ENCODE data around the gene KRTAP2-1. TPM values are rescaled to one million over a fixed set of nuclear protein-coding genes. Genes with fewer than 3 reads are reported as not detected.

Gene KRTAP2-1
- total and polyA plus RNA-seq, 2 of the 13 experiments (the other 11 are each of a cell fraction or from before 2014, with no cell fraction given): not detected

DNA sequence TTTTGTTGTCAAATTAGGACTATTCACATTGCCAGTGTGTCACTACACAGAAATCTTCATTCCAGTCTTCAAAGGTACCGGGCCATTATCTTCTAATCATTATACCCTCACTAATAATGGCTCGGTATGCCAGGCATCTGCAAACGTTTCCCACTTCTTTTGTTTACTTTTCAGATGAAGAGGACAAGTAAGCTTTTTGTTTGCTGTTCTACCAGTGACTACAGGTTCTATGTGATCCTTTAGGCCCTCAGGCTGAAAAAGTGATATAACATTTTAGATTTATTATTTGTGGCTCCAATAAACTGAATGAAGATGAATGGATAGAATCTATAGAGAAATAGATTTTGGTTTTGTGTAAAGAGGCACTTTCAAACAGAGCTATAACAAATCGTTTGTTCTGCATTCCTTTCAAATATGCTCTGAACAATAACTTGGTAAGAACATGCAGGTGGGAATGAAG lies 37.8 kb downstream of the KRTAP2-1 start (continued):
- TF ChIP-seq ZNF646 (CRISPR knock-in tag; IDR thresholded peaks at IDR 0.05) (no peak), ZNF451 (CRISPR knock-in tag; IDR thresholded peaks at IDR 0.05) (no peak), NRL (CRISPR knock-in tag; IDR thresholded peaks at IDR 0.05; ENCODE audit: borderline replicate concordance) (no peak), ZNF761 (CRISPR knock-in tag; conservative IDR thresholded peaks at IDR 0.05) (no peak), FOXK1 (CRISPR knock-in tag; IDR thresholded peaks at IDR 0.05; ENCODE audit: borderline replicate concordance, low read depth) (peak; percentile 37; the same call in 1 of the 2 replicates), SPEN (CRISPR knock-in tag; IDR thresholded peaks at IDR 0.05; ENCODE audit: low read depth) (no peak), ZNF749 (CRISPR knock-in tag; IDR thresholded peaks at IDR 0.05; ENCODE audit: borderline replicate concordance) (no peak), ZSCAN30 (CRISPR knock-in tag; IDR thresholded peaks at IDR 0.05) (no peak), NPAS2 (CRISPR knock-in tag; IDR thresholded peaks at IDR 0.05; ENCODE audit: borderline replicate concordance) (no peak), TCF7L2 (IDR thresholded peaks at IDR 0.05; ENCODE audit: low read depth, low read length) (peak; percentile 83), RBM22 (optimal IDR thresholded peaks at IDR 0.05; ENCODE audit: low read length) (no peak), HNRNPUL1 (IDR thresholded peaks at IDR 0.05; ENCODE audit: low read depth, low read length) (no peak), ZNF124 (CRISPR knock-in tag; IDR thresholded peaks at IDR 0.05) (no peak), U2AF2 (IDR thresholded peaks at IDR 0.05; ENCODE audit: low read depth, low read length) (no peak), ZNF337 (CRISPR knock-in tag; IDR thresholded peaks at IDR 0.05; ENCODE audit: borderline replicate concordance, low read depth) (no peak), POLR2AphosphoS2 (IDR thresholded peaks at IDR 0.05; ENCODE audit: low read depth, low read length) (no peak)
- TF ChIP-seq, protein P1, sequence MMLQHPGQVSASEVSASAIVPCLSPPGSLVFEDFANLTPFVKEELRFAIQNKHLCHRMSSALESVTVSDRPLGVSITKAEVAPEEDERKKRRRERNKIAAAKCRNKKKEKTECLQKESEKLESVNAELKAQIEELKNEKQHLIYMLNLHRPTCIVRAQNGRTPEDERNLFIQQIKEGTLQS (CRISPR knock-in tag; IDR thresholded peaks at IDR 0.05): 0 out of 2 replicates have a peak, but pooled peaks have one; percentile 25
- TF ChIP-seq, protein P2, sequence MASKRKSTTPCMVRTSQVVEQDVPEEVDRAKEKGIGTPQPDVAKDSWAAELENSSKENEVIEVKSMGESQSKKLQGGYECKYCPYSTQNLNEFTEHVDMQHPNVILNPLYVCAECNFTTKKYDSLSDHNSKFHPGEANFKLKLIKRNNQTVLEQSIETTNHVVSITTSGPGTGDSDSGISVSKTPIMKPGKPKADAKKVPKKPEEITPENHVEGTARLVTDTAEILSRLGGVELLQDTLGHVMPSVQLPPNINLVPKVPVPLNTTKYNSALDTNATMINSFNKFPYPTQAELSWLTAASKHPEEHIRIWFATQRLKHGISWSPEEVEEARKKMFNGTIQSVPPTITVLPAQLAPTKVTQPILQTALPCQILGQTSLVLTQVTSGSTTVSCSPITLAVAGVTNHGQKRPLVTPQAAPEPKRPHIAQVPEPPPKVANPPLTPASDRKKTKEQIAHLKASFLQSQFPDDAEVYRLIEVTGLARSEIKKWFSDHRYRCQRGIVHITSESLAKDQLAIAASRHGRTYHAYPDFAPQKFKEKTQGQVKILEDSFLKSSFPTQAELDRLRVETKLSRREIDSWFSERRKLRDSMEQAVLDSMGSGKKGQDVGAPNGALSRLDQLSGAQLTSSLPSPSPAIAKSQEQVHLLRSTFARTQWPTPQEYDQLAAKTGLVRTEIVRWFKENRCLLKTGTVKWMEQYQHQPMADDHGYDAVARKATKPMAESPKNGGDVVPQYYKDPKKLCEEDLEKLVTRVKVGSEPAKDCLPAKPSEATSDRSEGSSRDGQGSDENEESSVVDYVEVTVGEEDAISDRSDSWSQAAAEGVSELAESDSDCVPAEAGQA (IDR thresholded peaks at IDR 0.05; ENCODE audit: low read depth): no peak
- TF ChIP-seq, protein P2 (CRISPR knock-in tag; IDR thresholded peaks at IDR 0.05; ENCODE audit: borderline replicate concordance): no peak

All from HepG2 (cell line).